GM18873 (cell line): ENCODE data around the gene BMP2.

Experiments
- ATAC-seq: cut with Tn5 transposase; IDR thresholded peaks from one replicate; pipeline ENCODE4 v1.9.1; 2021; ENCODE audit warnings: mild to moderate bottlenecking, moderate library complexity, moderate number of reproducible peaks; ENCODE audit not compliant: unreplicated experiment, low FRiP score

The BMP2 gene

DNA sequence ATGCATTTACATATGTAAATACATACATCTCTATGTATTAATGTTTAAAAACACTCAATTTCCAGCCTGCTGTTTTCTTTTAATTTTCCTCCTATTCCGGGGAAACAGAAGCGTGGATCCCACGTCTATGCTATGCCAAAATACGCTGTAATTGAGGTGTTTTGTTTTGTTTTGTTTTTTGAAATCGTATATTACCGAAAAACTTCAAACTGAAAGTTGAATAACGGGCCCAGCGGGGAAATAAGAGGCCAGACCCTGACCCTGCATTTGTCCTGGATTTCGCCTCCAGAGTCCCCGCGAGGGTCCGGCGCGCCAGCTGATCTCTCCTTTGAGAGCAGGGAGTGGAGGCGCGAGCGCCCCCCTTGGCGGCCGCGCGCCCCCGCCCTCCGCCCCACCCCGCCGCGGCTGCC is 355 bp upstream of the BMP2 start:
- ATAC-seq: no peak

DNA sequence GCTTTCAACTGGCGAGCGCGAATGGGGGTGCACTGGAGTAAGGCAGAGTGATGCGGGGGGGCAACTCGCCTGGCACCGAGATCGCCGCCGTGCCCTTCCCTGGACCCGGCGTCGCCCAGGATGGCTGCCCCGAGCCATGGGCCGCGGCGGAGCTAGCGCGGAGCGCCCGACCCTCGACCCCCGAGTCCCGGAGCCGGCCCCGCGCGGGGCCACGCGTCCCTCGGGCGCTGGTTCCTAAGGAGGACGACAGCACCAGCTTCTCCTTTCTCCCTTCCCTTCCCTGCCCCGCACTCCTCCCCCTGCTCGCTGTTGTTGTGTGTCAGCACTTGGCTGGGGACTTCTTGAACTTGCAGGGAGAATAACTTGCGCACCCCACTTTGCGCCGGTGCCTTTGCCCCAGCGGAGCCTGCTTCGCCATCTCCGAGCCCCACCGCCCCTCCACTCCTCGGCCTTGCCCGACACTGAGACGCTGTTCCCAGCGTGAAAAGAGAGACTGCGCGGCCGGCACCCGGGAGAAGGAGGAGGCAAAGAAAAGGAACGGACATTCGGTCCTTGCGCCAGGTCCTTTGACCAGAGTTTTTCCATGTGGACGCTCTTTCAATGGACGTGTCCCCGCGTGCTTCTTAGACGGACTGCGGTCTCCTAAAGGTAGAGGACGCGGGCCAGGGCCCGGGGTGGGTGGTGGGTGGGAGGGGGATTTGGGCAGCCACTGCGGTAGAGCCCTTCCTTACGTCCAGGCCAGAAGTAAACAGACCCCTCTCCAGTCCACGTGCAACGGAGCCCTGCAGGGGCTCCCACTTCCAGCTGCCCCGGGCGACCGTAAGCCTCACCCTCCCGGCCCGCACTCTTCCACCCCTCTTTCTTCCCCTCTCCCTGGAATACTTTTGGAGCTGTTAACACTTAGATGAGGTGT is 998 bp downstream of the BMP2 start:
- ATAC-seq: no peak

DNA sequence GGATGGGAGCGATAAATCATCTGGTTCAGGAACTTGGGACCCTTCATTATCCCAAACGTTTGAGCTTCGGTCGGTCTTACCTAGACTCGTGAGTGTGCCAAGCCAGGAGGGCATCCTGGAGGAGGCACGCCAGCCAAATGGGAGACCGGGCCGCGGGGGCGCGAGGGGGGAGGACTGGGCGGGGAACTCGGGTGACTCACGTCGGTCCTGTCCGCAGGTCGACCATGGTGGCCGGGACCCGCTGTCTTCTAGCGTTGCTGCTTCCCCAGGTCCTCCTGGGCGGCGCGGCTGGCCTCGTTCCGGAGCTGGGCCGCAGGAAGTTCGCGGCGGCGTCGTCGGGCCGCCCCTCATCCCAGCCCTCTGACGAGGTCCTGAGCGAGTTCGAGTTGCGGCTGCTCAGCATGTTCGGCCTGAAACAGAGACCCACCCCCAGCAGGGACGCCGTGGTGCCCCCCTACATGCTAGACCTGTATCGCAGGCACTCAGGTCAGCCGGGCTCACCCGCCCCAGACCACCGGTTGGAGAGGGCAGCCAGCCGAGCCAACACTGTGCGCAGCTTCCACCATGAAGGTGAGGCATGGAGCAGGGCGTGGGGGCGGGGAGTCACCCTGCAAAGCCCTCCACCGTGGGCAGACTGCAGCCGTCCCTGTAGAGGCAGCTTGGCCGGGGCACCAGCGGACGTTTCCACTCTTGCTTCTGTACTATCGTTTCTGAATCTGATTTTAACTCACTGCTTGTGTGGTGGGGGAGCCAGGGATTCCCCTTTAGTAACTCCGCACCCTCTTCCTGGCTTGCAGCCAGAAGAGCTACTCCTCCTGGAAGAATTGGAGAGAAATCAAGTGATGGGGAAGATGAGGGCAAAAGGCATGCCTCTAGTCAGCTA is 2.7 kb downstream of the BMP2 start:
- no peak for ATAC-seq

GRCh38 chr20:6770786-6771100 is 3.3 kb downstream of the BMP2 start:
- no peak for ATAC-seq

DNA sequence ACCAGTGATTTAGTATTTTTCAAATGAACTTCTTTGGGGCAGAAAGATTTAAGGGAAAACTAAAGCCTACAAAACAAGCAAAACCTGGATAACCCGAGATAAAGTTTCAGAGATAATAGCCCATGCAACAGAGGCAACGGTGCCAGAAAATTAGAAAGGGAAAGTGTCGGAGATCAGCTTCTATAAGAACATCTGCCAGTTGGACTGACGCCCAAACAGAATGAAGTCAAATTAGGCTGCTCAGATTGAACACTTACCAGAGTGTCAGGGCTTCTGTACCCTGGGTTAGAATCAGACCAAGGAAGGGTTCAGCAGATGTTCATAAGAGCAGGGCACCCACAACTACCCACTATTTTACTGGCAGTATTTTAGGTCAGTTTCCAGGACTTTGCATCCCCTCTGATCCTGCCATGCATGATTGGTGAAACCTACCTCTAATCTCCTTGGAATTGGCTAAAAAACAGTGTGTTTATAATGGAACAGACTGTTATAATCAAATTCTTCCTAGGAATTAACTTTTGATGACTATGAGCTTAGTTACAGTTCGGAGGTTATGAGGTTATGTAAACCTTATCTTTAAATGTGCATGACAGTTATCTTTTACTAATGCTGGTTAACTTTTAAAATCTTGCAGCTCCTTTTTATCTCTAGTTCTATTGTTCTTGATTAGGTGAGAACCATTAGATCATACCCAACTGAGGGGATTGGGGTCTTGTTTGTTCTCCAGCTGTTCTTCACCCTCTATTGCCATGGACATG is 13.1 kb downstream of the BMP2 start:
- ATAC-seq: no peak

DNA sequence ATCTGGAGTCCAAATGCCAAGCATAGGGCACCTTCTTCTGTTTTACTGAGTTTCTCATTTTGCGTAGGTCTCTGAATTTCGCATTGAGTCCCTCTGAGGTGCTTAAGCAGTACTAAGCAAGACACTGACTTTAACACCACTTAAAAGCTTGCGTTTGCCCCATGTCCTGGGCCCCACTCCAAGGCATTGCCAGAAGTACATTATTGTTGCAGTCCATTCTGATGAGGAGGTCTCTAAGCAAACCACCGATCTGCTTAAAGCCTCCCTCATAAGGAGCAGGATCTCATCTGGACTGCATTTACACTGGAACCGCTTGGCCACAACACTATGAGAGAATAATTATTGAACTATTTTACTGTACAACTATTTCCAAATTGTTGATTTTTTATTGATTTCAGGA is 16.3 kb downstream of the BMP2 start:
- ATAC-seq: no peak

- ATAC-seq: no peak
These were observed 16.7 kb downstream of the BMP2 start for GRCh38 chr20:6784210-6784631.

DNA sequence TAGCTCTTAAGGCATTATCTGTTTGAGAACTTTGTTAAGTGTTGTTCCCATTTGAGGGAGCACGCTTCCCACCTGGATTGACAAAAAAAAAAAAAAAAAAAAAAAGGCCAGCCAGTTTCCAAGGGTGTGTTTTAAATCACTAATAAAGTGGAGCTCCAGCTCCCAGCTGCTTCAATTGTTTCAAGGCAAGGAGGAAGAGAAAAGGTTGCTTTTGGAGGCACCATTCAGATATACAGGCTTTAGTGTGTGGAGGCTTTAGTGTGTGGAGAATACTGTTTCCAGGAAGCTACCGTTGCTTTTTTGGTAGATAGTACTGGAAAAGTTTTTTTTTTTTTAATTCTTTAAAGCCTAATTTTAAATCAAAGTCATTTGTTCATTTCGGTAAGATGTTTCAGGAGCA is 17.3 kb downstream of the BMP2 start:
- no peak for ATAC-seq

DNA sequence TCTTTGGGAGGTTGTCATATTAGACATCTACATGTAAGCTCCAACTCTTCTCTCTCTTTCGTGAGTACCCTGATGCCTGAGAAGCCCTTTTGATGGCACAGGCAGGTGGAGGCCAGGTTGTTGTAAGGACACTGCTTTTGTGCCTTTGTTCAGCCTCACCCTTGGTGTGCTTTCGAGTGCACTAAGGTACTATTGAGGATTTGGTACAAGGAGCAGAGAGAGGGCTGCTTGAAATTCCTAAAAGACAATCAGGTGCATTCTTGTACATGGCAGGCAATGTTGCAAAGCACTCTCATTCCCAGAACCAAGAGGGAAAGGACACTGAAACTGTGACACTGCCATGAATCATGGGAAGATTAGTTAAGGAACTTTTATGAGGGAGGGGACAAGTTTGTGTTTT is 19.1 kb downstream of the BMP2 start:
- no peak for ATAC-seq

GRCh38 chr20:6792789-6793188 is 25.3 kb downstream of the BMP2 start:
- ATAC-seq: no peak

DNA sequence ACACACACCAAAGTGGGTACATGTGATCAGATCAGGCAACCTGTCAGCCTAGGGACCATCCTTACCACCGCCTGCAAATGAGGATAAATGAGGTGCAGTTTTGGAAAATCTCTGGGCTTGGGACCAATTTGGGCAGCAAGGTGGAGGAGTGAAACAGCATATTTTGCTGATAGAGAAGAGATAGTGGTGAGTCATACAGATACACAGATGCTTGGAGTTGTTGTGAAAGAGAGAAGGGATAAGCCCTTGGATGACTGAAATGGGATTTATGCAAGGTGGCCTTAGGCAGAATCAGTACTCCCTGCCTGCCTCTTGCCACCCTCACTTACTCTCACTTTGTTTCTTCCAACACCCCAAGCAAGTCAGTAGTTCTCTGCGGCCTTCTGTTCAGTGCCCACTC is 34.7 kb downstream of the BMP2 start:
- no peak for ATAC-seq

- ATAC-seq: no peak
These were observed 38.8 kb downstream of the BMP2 start for GRCh38 chr20:6806275-6806674.

DNA sequence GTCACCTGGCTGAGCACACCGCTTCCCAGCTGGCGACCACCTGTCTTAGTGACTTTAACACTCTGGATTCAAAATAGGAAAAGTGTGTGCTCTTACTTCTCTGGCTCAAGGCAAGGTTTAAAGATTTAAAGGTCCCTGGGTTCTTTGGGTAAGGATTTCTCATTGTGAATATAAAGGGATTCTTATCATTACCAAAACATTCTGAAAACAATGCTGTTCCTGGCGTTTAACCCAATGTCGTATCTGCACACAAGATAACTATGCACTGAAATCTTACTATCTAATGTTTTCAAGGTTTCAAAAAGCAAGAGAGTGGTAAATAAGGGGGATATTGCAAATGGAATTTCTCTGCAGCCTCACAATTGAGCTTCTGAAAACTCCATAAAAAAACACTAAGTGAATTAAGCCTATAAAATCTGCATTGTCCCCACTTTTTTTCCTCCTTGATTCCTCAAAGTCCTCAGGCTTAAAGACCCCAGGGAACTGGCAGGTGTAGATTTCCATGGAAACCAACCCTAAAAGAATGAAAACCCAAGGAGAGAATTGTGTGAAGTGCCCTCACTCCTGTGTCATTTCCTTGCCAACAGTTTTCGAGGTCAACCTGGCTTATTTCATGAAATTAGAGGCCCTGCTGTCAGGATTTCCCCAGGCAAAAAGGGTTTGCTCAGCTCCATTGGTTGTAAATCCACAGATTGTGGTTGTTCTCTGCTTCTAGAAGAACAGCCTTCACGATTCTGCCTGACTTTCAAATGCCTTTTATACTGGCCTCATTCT is 44.0 kb downstream of the BMP2 start:
- no peak for ATAC-seq

GRCh38 chr20:6812530-6812929 is 45.0 kb downstream of the BMP2 start:
- no peak for ATAC-seq

DNA sequence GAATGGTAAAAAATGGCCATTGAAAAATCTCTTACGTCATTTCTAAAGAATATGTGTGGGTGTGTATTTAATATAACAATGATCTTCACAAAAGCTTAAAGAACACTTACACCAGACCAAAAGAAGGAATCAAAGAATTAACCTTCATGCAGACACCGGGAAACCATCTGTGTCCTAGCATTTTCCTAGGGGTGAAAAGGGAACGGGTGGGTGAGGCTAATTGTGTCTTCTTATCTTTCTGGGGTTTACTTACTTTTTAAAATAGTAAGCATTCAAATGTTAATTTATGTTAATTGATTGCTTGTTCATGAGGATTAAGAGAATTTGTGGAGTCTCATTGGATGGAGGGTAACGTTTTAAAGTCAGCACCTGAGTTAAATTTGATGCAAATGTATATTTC is 47.5 kb downstream of the BMP2 start:
- ATAC-seq: no peak

- no peak for ATAC-seq
These were observed 50.7 kb downstream of the BMP2 start for GRCh38 chr20:6818033-6818808.

DNA sequence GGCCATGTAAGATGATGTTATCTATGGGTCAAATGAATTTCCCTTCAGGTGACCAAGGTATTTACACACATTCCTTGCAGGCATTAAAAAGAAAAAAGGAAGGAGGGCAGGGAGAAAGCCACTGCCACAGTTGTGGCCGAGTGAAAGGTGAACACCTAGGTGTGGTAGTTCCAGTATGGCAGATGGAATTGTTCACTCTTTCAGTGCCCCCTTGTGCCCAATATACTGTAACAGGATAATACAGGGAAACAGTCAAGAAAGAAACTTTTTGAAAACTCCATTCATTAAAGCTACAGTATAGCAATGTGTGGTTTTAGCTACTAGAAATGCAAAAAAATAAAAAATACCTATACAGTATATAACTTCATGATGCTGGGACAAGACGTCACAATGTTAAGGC is 52.1 kb downstream of the BMP2 start:
- no peak for ATAC-seq

DNA sequence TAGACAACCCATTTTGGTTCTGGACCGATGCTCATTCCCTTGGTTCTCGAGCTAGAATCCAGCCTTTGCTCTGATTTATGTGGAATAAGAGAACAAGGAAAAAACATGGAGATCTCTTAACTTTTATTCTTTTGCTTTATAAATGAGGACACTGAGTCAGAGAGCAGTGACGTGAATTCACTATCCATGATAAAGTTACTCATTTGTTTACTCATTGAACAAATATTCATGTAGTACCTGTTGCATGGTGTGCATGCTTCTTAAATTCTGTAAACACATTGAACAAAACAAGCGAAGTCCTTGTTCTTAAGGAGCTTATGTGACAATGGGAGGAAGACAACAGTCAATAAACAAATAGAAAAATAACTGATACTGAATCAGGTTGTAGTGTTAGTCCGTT is 56.9 kb downstream of the BMP2 start:
- no peak for ATAC-seq

- ATAC-seq: no peak
These were observed 60.0 kb downstream of the BMP2 start for GRCh38 chr20:6827472-6827871.
